ENCODE measurements around the gene SPOCD1.

- TF ChIP-seq CTCF (IDR thresholded peaks at IDR 0.05; ENCODE audit: insufficient read depth, low read length) (no peak), REST (IDR thresholded peaks at IDR 0.05; ENCODE audit: insufficient replicate concordance, low read depth) (no peak), GABPA (IDR thresholded peaks at IDR 0.05; ENCODE audit: low read depth) (no peak), POLR2AphosphoS5 (IDR thresholded peaks at IDR 0.05; ENCODE audit: low read depth) (no peak)
Observed at GRCh38 chr1:31811605-31812004, 4.2 kb downstream of the SPOCD1 start.

Measured in HL-60 (cell line).